Adrenal gland (tissue), 5 donors: Measurements from ENCODE around the gene CDHR3.

Experiments used
- POLR2A ChIP-seq, 2 donors: fragments of 450-650 bp; IDR thresholded peaks; one replicate each; pipeline ENCODE4 v1.6.1; 2017; ENCODE audit warnings: antibody characterized with exemption in 2 of 2, mild to moderate bottlenecking in 2 of 2, moderate library complexity in 1 of 2
- TF ChIP-seq, protein P1 (sequence below), 6 experiments: fragments of 450-650 bp in 4 of 6; fragments of 200-600 bp in 2 of 6; sonication (generic) in 1 of 6; IDR thresholded peaks; 1 replicate in 5 of 6; 2 replicates in 1 of 6; pipeline versions ENCODE4 v1.5.1 to v1.8.0; 2016 to 2021; ENCODE audit warnings: antibody characterized with exemption in 6 of 6, mild to moderate bottlenecking in 2 of 6, moderate library complexity in 1 of 6
- donor health status: DM: no; HTN: no; CAD: no.

DNA sequence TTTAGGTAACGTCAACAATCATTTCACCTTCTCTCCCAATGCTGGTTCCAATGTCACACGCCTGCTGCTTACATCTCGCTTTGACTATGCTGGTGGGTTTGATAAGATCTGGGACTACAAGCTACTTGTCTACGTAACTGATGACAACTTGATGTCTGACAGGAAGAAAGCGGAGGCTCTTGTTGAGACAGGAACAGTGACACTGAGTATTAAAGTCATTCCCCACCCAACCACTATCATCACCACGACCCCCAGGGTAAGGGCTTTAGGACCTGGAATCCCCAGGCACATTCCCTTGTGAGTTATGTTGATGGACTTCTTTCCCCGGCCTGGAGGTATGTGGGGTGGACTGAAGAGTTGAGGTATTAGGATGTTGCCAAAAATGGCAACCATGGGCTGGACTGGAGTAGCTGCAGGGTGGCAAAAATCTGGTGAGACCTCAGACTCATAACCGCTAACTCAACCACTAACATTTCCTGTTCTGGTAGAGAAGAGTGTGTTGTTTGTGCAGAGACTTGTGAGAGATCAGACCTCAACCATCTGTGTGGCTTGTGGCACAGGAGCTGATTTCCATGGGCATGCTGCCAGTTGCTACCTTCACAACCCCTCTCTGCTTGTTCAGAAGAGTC lies 59.2 kb downstream of the CDHR3 start:
- TF ChIP-seq, protein P1, sequence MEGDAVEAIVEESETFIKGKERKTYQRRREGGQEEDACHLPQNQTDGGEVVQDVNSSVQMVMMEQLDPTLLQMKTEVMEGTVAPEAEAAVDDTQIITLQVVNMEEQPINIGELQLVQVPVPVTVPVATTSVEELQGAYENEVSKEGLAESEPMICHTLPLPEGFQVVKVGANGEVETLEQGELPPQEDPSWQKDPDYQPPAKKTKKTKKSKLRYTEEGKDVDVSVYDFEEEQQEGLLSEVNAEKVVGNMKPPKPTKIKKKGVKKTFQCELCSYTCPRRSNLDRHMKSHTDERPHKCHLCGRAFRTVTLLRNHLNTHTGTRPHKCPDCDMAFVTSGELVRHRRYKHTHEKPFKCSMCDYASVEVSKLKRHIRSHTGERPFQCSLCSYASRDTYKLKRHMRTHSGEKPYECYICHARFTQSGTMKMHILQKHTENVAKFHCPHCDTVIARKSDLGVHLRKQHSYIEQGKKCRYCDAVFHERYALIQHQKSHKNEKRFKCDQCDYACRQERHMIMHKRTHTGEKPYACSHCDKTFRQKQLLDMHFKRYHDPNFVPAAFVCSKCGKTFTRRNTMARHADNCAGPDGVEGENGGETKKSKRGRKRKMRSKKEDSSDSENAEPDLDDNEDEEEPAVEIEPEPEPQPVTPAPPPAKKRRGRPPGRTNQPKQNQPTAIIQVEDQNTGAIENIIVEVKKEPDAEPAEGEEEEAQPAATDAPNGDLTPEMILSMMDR (IDR thresholded peaks at IDR 0.05): no peak
- no peak for TF ChIP-seq POLR2A (IDR thresholded peaks at IDR 0.05)
